ENCODE results near the gene GPR22. TPM values are rescaled to one million over a fixed set of nuclear protein-coding genes. Genes with fewer than 3 reads are reported as not detected.

GPR22 gene
- total RNA-seq (2021; fragmentation: NEBNext Ultra II Directional; extraction: Animal tissue kit (Norgen Biotek cat#: 25700)): not detected in 2 replicates
- polyA plus RNA-seq (2011; rRNA removed): 0.02 TPM in 1 of 2 replicates, not detected in the other
- polyA plus RNA-seq (2011; cell fraction: cytosol; rRNA removed): not detected
- polyA plus RNA-seq (2011; cell fraction: nucleus; rRNA removed): not detected
- not detected in 4 replicates for polyA plus RNA-seq (2012, experiment 1 of 2)
- not detected for polyA plus RNA-seq (2012, experiment 2 of 2)
- polyA plus RNA-seq (2013, experiment 1 of 2): not detected
- polyA plus RNA-seq (2013, experiment 2 of 2): not detected
- 0.61 TPM in 1 of 2 replicates, not detected in the other for polyA minus RNA-seq (2011; rRNA and poly(A)+ RNA removed)
- not detected for polyA minus RNA-seq (2011; cell fraction: cytosol; rRNA and poly(A)+ RNA removed)
- not detected for polyA minus RNA-seq (2011; cell fraction: nucleus; rRNA and poly(A)+ RNA removed)
- long read RNA-seq, experiment 1: 0 reads
- long read RNA-seq, experiment 2: 0 reads

GRCh38 chr7:107469929-107470328 is at the start of gene GPR22:
Gene GPR22 (plus strand): TSS chr7:107470057. CDS start chr7:107474061, 4,004 bp downstream.
- Histone ChIP-seq H2AFZ (ENCODE audit: low read length) (no peak within 1 kb of the TSS), H3K79me1 (ENCODE audit: low read depth, low read length) (no peaks in the 10 kb centered on the region), H2BK12ac (ENCODE audit: low read depth, low read length) (no peak within 1 kb of the TSS), H3K27ac (ENCODE audit: low read depth, low read length) (no peak within 1 kb of the TSS), H3K9ac (replicated peaks in 1 of 4; ENCODE audit: extremely low read depth in 1 of 4, low read depth in 3 of 4, low read length in 3 of 4) (no peak within 1 kb of the TSS), H4K91ac (replicated peaks; ENCODE audit: insufficient read length, low read length) (no peak within 1 kb of the TSS), H3K79me2 (ENCODE audit: control insufficient read depth in 1 of 2, insufficient read depth in 2 of 2, low read length in 2 of 2) (no peaks in the 10 kb centered on the region), H3K18ac (ENCODE audit: extremely low read depth, low read length) (no peak within 1 kb of the TSS), H3K4me2 (ENCODE audit: insufficient read depth in 1 of 2, low read depth in 2 of 2, low read length in 2 of 2) (0 out of 4 replicates have a peak within 1 kb of the TSS, but pooled peaks of 1 of the 2 experiments have one; percentile 2), H2BK20ac (ENCODE audit: low read length) (no peak within 1 kb of the TSS), H2BK120ac (replicated peaks; ENCODE audit: low read depth, low read length) (no peak within 1 kb of the TSS), H4K20me1 (replicated peaks in 1 of 2; ENCODE audit: control insufficient read depth in 1 of 2, insufficient read depth in 2 of 2, low read length in 2 of 2) (peaks cover 0 to 2% of the 10 kb centered on the region in 2 experiments), H3K56ac (replicated peaks; ENCODE audit: insufficient read length, low read depth, low read length) (no peak within 1 kb of the TSS), H3K4ac (replicated peaks; ENCODE audit: insufficient read length, low read depth, low read length) (no peak within 1 kb of the TSS), H3K9me3 (ENCODE audit: insufficient read depth in 2 of 2, low read depth in 1 of 2, low read length in 1 of 2) (no peaks in the 10 kb centered on the region), H2AK5ac (ENCODE audit: low read depth, low read length) (no peak within 1 kb of the TSS), H3K23ac (ENCODE audit: insufficient read length) (no peak within 1 kb of the TSS), H2BK15ac (ENCODE audit: low read length) (no peak within 1 kb of the TSS), H3K23me2 (ENCODE audit: low read depth, low read length) (no peaks in the 10 kb centered on the region), H4K5ac (ENCODE audit: insufficient read length, low read depth, low read length) (no peak within 1 kb of the TSS), H3K14ac (ENCODE audit: insufficient read length) (no peak within 1 kb of the TSS), H3K27me3 (replicated peaks in 1 of 4; ENCODE audit: control insufficient read depth in 3 of 4, extremely low read depth in 1 of 4, insufficient read depth in 3 of 4, low read length in 3 of 4) (no peaks in the 10 kb centered on the region), H3K36me3 (ENCODE audit: control insufficient read depth in 2 of 4, insufficient read depth in 4 of 4, low read length in 3 of 4) (no peaks in the 10 kb centered on the region), H3K4me3 (ENCODE audit: extremely low read depth in 1 of 4, insufficient read depth in 2 of 4, low read depth in 3 of 4, low read length in 4 of 4) (no peak within 1 kb of the TSS), H4K8ac (ENCODE audit: extremely low read depth, insufficient read depth, low read length) (no peak within 1 kb of the TSS), H3K4me1 (replicated peaks in 1 of 4; ENCODE audit: control insufficient read depth in 3 of 4, insufficient read depth in 4 of 4, low read length in 3 of 4) (peaks cover 0 to 3% (median 0%) of the 10 kb centered on the region in 4 experiments; a peak in 2 of 7 replicates), H2BK5ac (ENCODE audit: low read depth, low read length) (no peak within 1 kb of the TSS)
- 81% methylated on average over 4 of the region's 4 CpGs; no CpG with 5 or more reads in 1 of the 2 experiments for WGBS, 2 experiments (ENCODE audit: extremely low coverage in 1 of 2, insufficient coverage in 1 of 2, insufficient read length in 1 of 2, insufficient replicate concordance in 2 of 2, low coverage in 1 of 2, low lambda C conversion rate in 2 of 2, missing lambda C conversion rate in 1 of 2)
- ChIA-PET CTCF (ENCODE audit: partially characterized antibody) (no interaction called here), POLR2A (ENCODE audit: partially characterized antibody) (no interaction called here)
- no peak for FAIRE-seq
- DNase-seq (ENCODE audit: low read depth in 1 of 2, low spot score in 2 of 2): no peak
- TF ChIP-seq KDM5A (IDR thresholded peaks at IDR 0.05; ENCODE audit: low read length): no peak

Data from H1 (cell line).